ENCODE results near the gene PRMT7. TPM values are rescaled to one million over a fixed set of nuclear protein-coding genes. Genes with fewer than 3 reads are reported as not detected.

Gene PRMT7
- total and polyA plus RNA-seq, 2 of the 8 experiments (the other 6 are each of a cell fraction or from before 2014, with no cell fraction given) = 48.2 to 49.3 TPM

- Histone ChIP-seq H2BK12ac (ENCODE audit: low read depth, low read length) (no peak overlapping the region), H3K4ac (replicated peaks; ENCODE audit: insufficient read length, low read depth, low read length) (no peak overlapping the region), H3K18ac (ENCODE audit: extremely low read depth, low read length) (no peak overlapping the region), H3K4me1 (replicated peaks in 1 of 4; ENCODE audit: control insufficient read depth in 3 of 4, insufficient read depth in 4 of 4, low read length in 3 of 4) (no peaks in the 10 kb centered on the region), H4K8ac (ENCODE audit: extremely low read depth, insufficient read depth, low read length) (no peak overlapping the region), H3K27ac (ENCODE audit: low read depth, low read length) (no peak overlapping the region), H2AFZ (ENCODE audit: low read length) (no peak overlapping the region), H2BK20ac (ENCODE audit: low read length) (no peak overlapping the region), H3K79me1 (ENCODE audit: low read depth, low read length) (0 out of 2 replicates have a peak, but pooled peaks cover 2% of the 10 kb centered on the region), H3K4me3 (ENCODE audit: extremely low read depth in 1 of 4, insufficient read depth in 2 of 4, low read depth in 3 of 4, low read length in 4 of 4) (no peak overlapping the region), H4K5ac (ENCODE audit: insufficient read length, low read depth, low read length) (no peak overlapping the region), H2AK5ac (ENCODE audit: low read depth, low read length) (no peak overlapping the region), H3K79me2 (ENCODE audit: control insufficient read depth in 1 of 2, insufficient read depth in 2 of 2, low read length in 2 of 2) (no peaks in the 10 kb centered on the region), H3K9ac (replicated peaks in 1 of 4; ENCODE audit: extremely low read depth in 1 of 4, low read depth in 3 of 4, low read length in 3 of 4) (no peak overlapping the region), H2BK15ac (ENCODE audit: low read length) (no peak overlapping the region), H3K36me3 (ENCODE audit: control insufficient read depth in 2 of 4, insufficient read depth in 4 of 4, low read length in 3 of 4) (peaks cover 8 to 43% (median 18%) of the 10 kb centered on the region in 4 experiments; a peak in 6 of 8 replicates), H2BK5ac (ENCODE audit: low read depth, low read length) (no peak overlapping the region), H3K9me3 (ENCODE audit: insufficient read depth in 2 of 2, low read depth in 1 of 2, low read length in 1 of 2) (no peaks in the 10 kb centered on the region), H3K4me2 (ENCODE audit: insufficient read depth in 1 of 2, low read depth in 2 of 2, low read length in 2 of 2) (no peak overlapping the region), H3K14ac (ENCODE audit: insufficient read length) (no peak overlapping the region), H3K23me2 (ENCODE audit: low read depth, low read length) (no peaks in the 10 kb centered on the region), H3K27me3 (replicated peaks in 1 of 4; ENCODE audit: control insufficient read depth in 3 of 4, extremely low read depth in 1 of 4, insufficient read depth in 3 of 4, low read length in 3 of 4) (no peaks in the 10 kb centered on the region; a peak in 1 of 7 replicates), H3K23ac (ENCODE audit: insufficient read length) (no peak overlapping the region), H4K20me1 (replicated peaks in 1 of 2; ENCODE audit: control insufficient read depth in 1 of 2, insufficient read depth in 2 of 2, low read length in 2 of 2) (peaks cover 0 to 11% of the 10 kb centered on the region in 2 experiments), H4K91ac (replicated peaks; ENCODE audit: insufficient read length, low read length) (no peak overlapping the region), H2BK120ac (replicated peaks; ENCODE audit: low read depth, low read length) (no peak overlapping the region), H3K56ac (replicated peaks; ENCODE audit: insufficient read length, low read depth, low read length) (no peak overlapping the region)
- ChIA-PET CTCF (ENCODE audit: partially characterized antibody) (interaction anchor here (0.6 to 0.8 kb wide), 2 partner anchors 9 to 11 kb away, joined by 3 read pairs; no protein-coding TSS in a partner anchor), POLR2A (ENCODE audit: partially characterized antibody) (interaction anchor here (1.2 to 1.6 kb wide), 2 partner anchors 10 to 32 kb away, joined by 3 to 5 read pairs; no protein-coding TSS in a partner anchor)
- FAIRE-seq (no peak), DNase-seq (ENCODE audit: low read depth in 1 of 2, low spot score in 2 of 2) (no peak)
- 84% methylated on average over 10 of the region's 10 CpGs; no CpG with 5 or more reads in 1 of the 2 experiments for WGBS, 2 experiments (ENCODE audit: extremely low coverage in 1 of 2, insufficient coverage in 1 of 2, insufficient read length in 1 of 2, insufficient replicate concordance in 2 of 2, low coverage in 1 of 2, low lambda C conversion rate in 2 of 2, missing lambda C conversion rate in 1 of 2)
- no peak for TF ChIP-seq E2F6 (IDR thresholded peaks at IDR 0.05)
- no peak for TF ChIP-seq CBX5 (IDR thresholded peaks at IDR 0.05; ENCODE audit: low read depth, low read length)
- TF ChIP-seq RNF2 (IDR thresholded peaks at IDR 0.05; ENCODE audit: borderline replicate concordance, low read depth, low read length, missing control alignments, poor library complexity, severe bottlenecking) = no peak
- no peak for TF ChIP-seq FOSL1 (IDR thresholded peaks at IDR 0.05; ENCODE audit: insufficient read depth, low read depth, low read length)
- no peak for TF ChIP-seq RAD21 (IDR thresholded peaks at IDR 0.05 in 1 of 2, conservative IDR thresholded peaks at IDR 0.05 in 1 of 2; ENCODE audit: low read depth in 2 of 2, low read length in 2 of 2)
- no peak for TF ChIP-seq CREB1 (IDR thresholded peaks at IDR 0.05)
- no peak for TF ChIP-seq RFX5 (IDR thresholded peaks at IDR 0.05; ENCODE audit: borderline replicate concordance, low read depth, low read length)
- TF ChIP-seq KDM5A (IDR thresholded peaks at IDR 0.05; ENCODE audit: low read length) = no peak
- TF ChIP-seq CTBP2 (IDR thresholded peaks at IDR 0.05; ENCODE audit: borderline replicate concordance, insufficient read depth, insufficient read length, low read length) = no peak
- TF ChIP-seq JUN (IDR thresholded peaks at IDR 0.05; ENCODE audit: low read depth, low read length) = no peak
- no peak for TF ChIP-seq SIX5 (IDR thresholded peaks at IDR 0.05; ENCODE audit: low read depth, low read length)
Measured at GRCh38 chr16:68350813-68351350, 40.1 kb downstream of the PRMT7 start.
